ENCODE measurements around the gene CREBRF.
"Not testable (repeated sequence)": the region's sequence is repeated elsewhere in the genome, so short reads cannot be mapped to it uniquely, and the experiment has no call there.

Gene CREBRF

GRCh38 chr5:173045474-173045873 is 10.7 kb upstream of the CREBRF start:
- WGBS (ENCODE audit: insufficient coverage): 99% methylated on average over 7 of the region's 8 CpGs

GRCh38 chr5:173047096-173047837 is 8.9 kb upstream of the CREBRF start:
- ChIA-PET POLR2A (interaction anchor here (0.6 kb wide), 1 partner anchor 49 kb away, joined by 5 read pairs; no protein-coding TSS in a partner anchor), CTCF (interaction anchor here (2.7 kb wide), 1 partner anchor 8 kb away, joined by 7 read pairs; no protein-coding TSS in a partner anchor)
- not testable (repeated sequence) for DNase-seq; H3K36me3 ChIP-seq (ENCODE audit: control insufficient read depth in 4 of 4, insufficient read depth in 4 of 4, low read length in 3 of 4); H3K27me3 ChIP-seq (replicated peaks in 2 of 5; ENCODE audit: control insufficient read depth in 4 of 5, insufficient read depth in 5 of 5, low read length in 4 of 5); H3K4me3 ChIP-seq (ENCODE audit: control insufficient read depth in 1 of 7, extremely low read depth in 1 of 7, insufficient read depth in 4 of 7, low read depth in 2 of 7, low read length in 6 of 7); H3K9me3 ChIP-seq (ENCODE audit: control extremely low read depth in 1 of 5, control insufficient read depth in 4 of 5, insufficient read depth in 2 of 5, low read depth in 1 of 5, low read length in 4 of 5); H3K4me1 ChIP-seq (ENCODE audit: control extremely low read depth in 1 of 4, control insufficient read depth in 4 of 4, insufficient read depth in 4 of 4, low read length in 3 of 4); H3K27ac ChIP-seq (ENCODE audit: insufficient read depth in 1 of 2, low read depth in 1 of 2, low read length in 2 of 2, poor library complexity in 1 of 2, severe bottlenecking in 2 of 2)
- 85% methylated on average over 8 of the region's 12 CpGs for WGBS (ENCODE audit: insufficient coverage)

More at GRCh38 chr5:173045474-173045873, 10.7 kb upstream of the CREBRF start:
- ChIA-PET CTCF (interaction anchor here (1.5 kb wide), 1 partner anchor 10 kb away, joined by 3 read pairs; no protein-coding TSS in a partner anchor), POLR2A (interaction anchor here (0.7 kb wide), 1 partner anchor 30 kb away, joined by 3 read pairs; no protein-coding TSS in a partner anchor)
- no peak overlapping the region for H3K27ac ChIP-seq (ENCODE audit: insufficient read depth in 1 of 2, low read depth in 1 of 2, low read length in 2 of 2, poor library complexity in 1 of 2, severe bottlenecking in 2 of 2)
- DNase-seq: no peak
- no peaks in the 10 kb centered on the region for H3K27me3 ChIP-seq (replicated peaks in 2 of 5; ENCODE audit: control insufficient read depth in 4 of 5, insufficient read depth in 5 of 5, low read length in 4 of 5)
- H3K4me3 ChIP-seq (ENCODE audit: control insufficient read depth in 1 of 7, extremely low read depth in 1 of 7, insufficient read depth in 4 of 7, low read depth in 2 of 7, low read length in 6 of 7): no peak overlapping the region
- no peaks in the 10 kb centered on the region for H3K4me1 ChIP-seq (ENCODE audit: control extremely low read depth in 1 of 4, control insufficient read depth in 4 of 4, insufficient read depth in 4 of 4, low read length in 3 of 4)
- H3K36me3 ChIP-seq (ENCODE audit: control insufficient read depth in 4 of 4, insufficient read depth in 4 of 4, low read length in 3 of 4): no peaks in the 10 kb centered on the region
- H3K9me3 ChIP-seq (ENCODE audit: control extremely low read depth in 1 of 5, control insufficient read depth in 4 of 5, insufficient read depth in 2 of 5, low read depth in 1 of 5, low read length in 4 of 5): peaks cover 0 to 2% (median 0%) of the 10 kb centered on the region in 5 experiments

GRCh38 chr5:173047838-173048105 is 8.4 kb upstream of the CREBRF start:
- Histone ChIP-seq H3K36me3 (ENCODE audit: control insufficient read depth in 4 of 4, insufficient read depth in 4 of 4, low read length in 3 of 4) (no peaks in the 10 kb centered on the region), H3K27me3 (replicated peaks in 2 of 5; ENCODE audit: control insufficient read depth in 4 of 5, insufficient read depth in 5 of 5, low read length in 4 of 5) (no peaks in the 10 kb centered on the region), H3K9me3 (ENCODE audit: control extremely low read depth in 1 of 5, control insufficient read depth in 4 of 5, insufficient read depth in 2 of 5, low read depth in 1 of 5, low read length in 4 of 5) (no peaks in the 10 kb centered on the region), H3K4me3 (ENCODE audit: control insufficient read depth in 1 of 7, extremely low read depth in 1 of 7, insufficient read depth in 4 of 7, low read depth in 2 of 7, low read length in 6 of 7) (no peak overlapping the region), H3K27ac (ENCODE audit: insufficient read depth in 1 of 2, low read depth in 1 of 2, low read length in 2 of 2, poor library complexity in 1 of 2, severe bottlenecking in 2 of 2) (no peak overlapping the region), H3K4me1 (ENCODE audit: control extremely low read depth in 1 of 4, control insufficient read depth in 4 of 4, insufficient read depth in 4 of 4, low read length in 3 of 4) (no peaks in the 10 kb centered on the region)
- POLR2A ChIA-PET: interaction anchor here (0.6 kb wide), 1 partner anchor 50 kb away, joined by 5 read pairs; no protein-coding TSS in a partner anchor
- WGBS (ENCODE audit: insufficient coverage): 91% methylated on average over 6 of the region's 6 CpGs
- DNase-seq: no peak
- CTCF ChIA-PET: interaction anchor here (2.7 kb wide), 1 partner anchor 9 kb away, joined by 7 read pairs; no protein-coding TSS in a partner anchor

GRCh38 chr5:173050791-173051190 is 5.4 kb upstream of the CREBRF start:
- H3K9me3 ChIP-seq (ENCODE audit: control extremely low read depth in 1 of 5, control insufficient read depth in 4 of 5, insufficient read depth in 2 of 5, low read depth in 1 of 5, low read length in 4 of 5): no peaks in the 10 kb centered on the region
- peaks cover 4 to 15% (median 5%) of the 10 kb centered on the region in 4 experiments for H3K4me1 ChIP-seq (ENCODE audit: control extremely low read depth in 1 of 4, control insufficient read depth in 4 of 4, insufficient read depth in 4 of 4, low read length in 3 of 4)
- no peak overlapping the region for H3K27ac ChIP-seq (ENCODE audit: insufficient read depth in 1 of 2, low read depth in 1 of 2, low read length in 2 of 2, poor library complexity in 1 of 2, severe bottlenecking in 2 of 2)
- ChIA-PET CTCF (interaction anchor here (1.9 kb wide), 1 partner anchor 9 kb away, joined by 4 read pairs; no protein-coding TSS in a partner anchor), POLR2A (no interaction called here)
- DNase-seq: no peak
- no peaks in the 10 kb centered on the region for H3K27me3 ChIP-seq (replicated peaks in 2 of 5; ENCODE audit: control insufficient read depth in 4 of 5, insufficient read depth in 5 of 5, low read length in 4 of 5)
- WGBS (ENCODE audit: insufficient coverage): 100% methylated on average over 2 of the region's 2 CpGs
- H3K36me3 ChIP-seq (ENCODE audit: control insufficient read depth in 4 of 4, insufficient read depth in 4 of 4, low read length in 3 of 4): no peaks in the 10 kb centered on the region
- no peak overlapping the region for H3K4me3 ChIP-seq (ENCODE audit: control insufficient read depth in 1 of 7, extremely low read depth in 1 of 7, insufficient read depth in 4 of 7, low read depth in 2 of 7, low read length in 6 of 7)

- Histone ChIP-seq H3K27ac (ENCODE audit: insufficient read depth in 1 of 2, low read depth in 1 of 2, low read length in 2 of 2, poor library complexity in 1 of 2, severe bottlenecking in 2 of 2) (no peak overlapping the region), H3K9me3 (ENCODE audit: control extremely low read depth in 1 of 5, control insufficient read depth in 4 of 5, insufficient read depth in 2 of 5, low read depth in 1 of 5, low read length in 4 of 5) (no peaks in the 10 kb centered on the region), H3K4me3 (ENCODE audit: control insufficient read depth in 1 of 7, extremely low read depth in 1 of 7, insufficient read depth in 4 of 7, low read depth in 2 of 7, low read length in 6 of 7) (no peak overlapping the region), H3K36me3 (ENCODE audit: control insufficient read depth in 4 of 4, insufficient read depth in 4 of 4, low read length in 3 of 4) (no peaks in the 10 kb centered on the region), H3K27me3 (replicated peaks in 2 of 5; ENCODE audit: control insufficient read depth in 4 of 5, insufficient read depth in 5 of 5, low read length in 4 of 5) (no peaks in the 10 kb centered on the region), H3K4me1 (ENCODE audit: control extremely low read depth in 1 of 4, control insufficient read depth in 4 of 4, insufficient read depth in 4 of 4, low read length in 3 of 4) (peaks cover 4 to 16% (median 6%) of the 10 kb centered on the region in 4 experiments)
- 85% methylated on average over 1 of the region's 5 CpGs for WGBS (ENCODE audit: insufficient coverage)
- DNase-seq: no peak
- CTCF ChIA-PET: interaction anchor here (1.9 kb wide), 1 partner anchor 10 kb away, joined by 4 read pairs; no protein-coding TSS in a partner anchor
- POLR2A ChIA-PET: no interaction called here
These were observed 4.4 kb upstream of the CREBRF start for GRCh38 chr5:173051746-173052145.

- DNase-seq: no peak
- Histone ChIP-seq H3K4me1 (ENCODE audit: control extremely low read depth in 1 of 4, control insufficient read depth in 4 of 4, insufficient read depth in 4 of 4, low read length in 3 of 4) (peaks cover 7 to 24% (median 12%) of the 10 kb centered on the region in 4 experiments), H3K27me3 (replicated peaks in 2 of 5; ENCODE audit: control insufficient read depth in 4 of 5, insufficient read depth in 5 of 5, low read length in 4 of 5) (no peaks in the 10 kb centered on the region), H3K36me3 (ENCODE audit: control insufficient read depth in 4 of 4, insufficient read depth in 4 of 4, low read length in 3 of 4) (no peaks in the 10 kb centered on the region), H3K9me3 (ENCODE audit: control extremely low read depth in 1 of 5, control insufficient read depth in 4 of 5, insufficient read depth in 2 of 5, low read depth in 1 of 5, low read length in 4 of 5) (no peaks in the 10 kb centered on the region), H3K4me3 (ENCODE audit: control insufficient read depth in 1 of 7, extremely low read depth in 1 of 7, insufficient read depth in 4 of 7, low read depth in 2 of 7, low read length in 6 of 7) (no peak overlapping the region), H3K27ac (ENCODE audit: insufficient read depth in 1 of 2, low read depth in 1 of 2, low read length in 2 of 2, poor library complexity in 1 of 2, severe bottlenecking in 2 of 2) (no peak overlapping the region)
- WGBS (ENCODE audit: insufficient coverage): 100% methylated on average over 3 of the region's 3 CpGs
- ChIA-PET CTCF (interaction anchor here (0.9 to 1.0 kb wide), 2 partner anchors 13 to 18 kb away, joined by 3 read pairs; no protein-coding TSS in a partner anchor), POLR2A (no interaction called here)
These were observed 3.1 kb upstream of the CREBRF start for GRCh38 chr5:173053041-173053440.

GRCh38 chr5:173055042-173055721 is 970 bp upstream of the CREBRF start:
- POLR2A ChIA-PET: no interaction called here

More at GRCh38 chr5:173055042-173055721, 970 bp upstream of the CREBRF start:
- Histone ChIP-seq H3K4me1 (ENCODE audit: control extremely low read depth in 1 of 4, control insufficient read depth in 4 of 4, insufficient read depth in 4 of 4, low read length in 3 of 4) (peaks cover 10 to 27% (median 19%) of the 10 kb centered on the region in 4 experiments), H3K9me3 (ENCODE audit: control extremely low read depth in 1 of 5, control insufficient read depth in 4 of 5, insufficient read depth in 2 of 5, low read depth in 1 of 5, low read length in 4 of 5) (no peaks in the 10 kb centered on the region), H3K27ac (ENCODE audit: insufficient read depth in 1 of 2, low read depth in 1 of 2, low read length in 2 of 2, poor library complexity in 1 of 2, severe bottlenecking in 2 of 2) (peak overlapping the region in 1 of 2 experiments; percentile 94), H3K36me3 (ENCODE audit: control insufficient read depth in 4 of 4, insufficient read depth in 4 of 4, low read length in 3 of 4) (peaks cover 0 to under 1% (median 0%) of the 10 kb centered on the region in 4 experiments), H3K4me3 (ENCODE audit: control insufficient read depth in 1 of 7, extremely low read depth in 1 of 7, insufficient read depth in 4 of 7, low read depth in 2 of 7, low read length in 6 of 7) (peak overlapping the region in 6 of 7 experiments; percentile 78 to 99 (median 92)), H3K27me3 (replicated peaks in 2 of 5; ENCODE audit: control insufficient read depth in 4 of 5, insufficient read depth in 5 of 5, low read length in 4 of 5) (no peaks in the 10 kb centered on the region)
- CTCF ChIA-PET: interaction anchor here (1.5 kb wide), 1 partner anchor 13 kb away, joined by 6 read pairs; no protein-coding TSS in a partner anchor
- WGBS (ENCODE audit: insufficient coverage): 20% methylated on average over 7 of the region's 10 CpGs
- no peak for DNase-seq
